HG02642 (cell line): ENCODE results near the gene CMIP.
"Not testable (repeated sequence)": the region's sequence is repeated elsewhere in the genome, so short reads cannot be mapped to it uniquely, and the experiment has no call there.

Experiments used
- ATAC-seq: cut with Tn5 transposase; IDR thresholded peaks from one replicate; pipeline ENCODE4 v1.9.1; 2021; ENCODE audit warnings: mild to moderate bottlenecking; ENCODE audit not compliant: unreplicated experiment, poor library complexity

Gene CMIP

GRCh38 chr16:81513204-81514040 is 68.8 kb downstream of the CMIP start:
- no peak for ATAC-seq

GRCh38 chr16:81514041-81514559 is 69.5 kb downstream of the CMIP start:
- peak; percentile 67 for ATAC-seq

- no peak for ATAC-seq
Measured at GRCh38 chr16:81514568-81515258, 70.1 kb downstream of the CMIP start.

GRCh38 chr16:81515281-81515680 is 70.7 kb downstream of the CMIP start:
- no peak for ATAC-seq

GRCh38 chr16:81515721-81516120 is 71.1 kb downstream of the CMIP start:
- no peak for ATAC-seq

GRCh38 chr16:81516478-81517149 is 72.0 kb downstream of the CMIP start:
- ATAC-seq, result no peak

- no peak for ATAC-seq
Measured at GRCh38 chr16:81517150-81517499, 72.5 kb downstream of the CMIP start.

GRCh38 chr16:81517629-81518438 is 73.2 kb downstream of the CMIP start:
- no peak for ATAC-seq

- no peak for ATAC-seq
Measured at GRCh38 chr16:81518439-81518757, 73.8 kb downstream of the CMIP start.

GRCh38 chr16:81519301-81520150 is 74.9 kb downstream of the CMIP start:
- no peak for ATAC-seq

- ATAC-seq, result no peak
Measured at GRCh38 chr16:81520151-81520470, 75.5 kb downstream of the CMIP start.

GRCh38 chr16:81520560-81521135 is 76.0 kb downstream of the CMIP start:
- no peak for ATAC-seq

GRCh38 chr16:81521141-81521626 is 76.6 kb downstream of the CMIP start:
- ATAC-seq, result peak; percentile 69

GRCh38 chr16:81522108-81522701 is 77.6 kb downstream of the CMIP start:
- no peak for ATAC-seq

- not testable (repeated sequence) for ATAC-seq
Measured at GRCh38 chr16:81522851-81523250, 78.2 kb downstream of the CMIP start.

- ATAC-seq, result no peak
Measured at GRCh38 chr16:81523387-81524115, 78.9 kb downstream of the CMIP start.

GRCh38 chr16:81524382-81524781 is 79.8 kb downstream of the CMIP start:
- ATAC-seq, result no peak

- ATAC-seq, result not testable (repeated sequence)
Measured at GRCh38 chr16:81524885-81525284, 80.3 kb downstream of the CMIP start.
